Ovary (tissue), 9 donors: ENCODE data around the gene KRTAP5-7. TPM values are rescaled to one million over a fixed set of nuclear protein-coding genes. Genes with fewer than 3 reads are reported as not detected.
"Not testable (repeated sequence)": the region's sequence is repeated elsewhere in the genome, so short reads cannot be mapped to it uniquely, and the experiment has no call there.

ENCODE experiments used
- DNase-seq, 5 donors: peaks; one replicate each; pipeline ENCODE4 v3.0.0-alpha.2; 2019 to 2020
- H3K27ac ChIP-seq, 2 donors: fragments of 200-600 bp; one replicate each; pipeline versions ENCODE4 v1.5.1 to v1.8.0; 2019 to 2022
- H3K27me3 ChIP-seq: fragments of 200-600 bp; one replicate; pipeline ENCODE4 v1.8.0; 2022
- H3K36me3 ChIP-seq: fragments of 200-600 bp; sonication (generic); one replicate; pipeline ENCODE4 v1.5.1; 2019
- H3K4me1 ChIP-seq: one replicate; pipeline ENCODE4 v1.8.1; 2013; ENCODE audit warnings: mild to moderate bottlenecking, moderate library complexity; ENCODE audit not compliant: insufficient read depth
- H3K4me3 ChIP-seq: fragments of 200-600 bp; sonication (generic); one replicate; pipeline ENCODE4 v1.5.1; 2017
- H3K9me3 ChIP-seq, 2 donors: fragments of 200-600 bp in 1 of 2; sonication (generic) in 1 of 2; one replicate each; pipeline versions ENCODE4 v1.5.1 to v1.8.1; 2013 to 2019; ENCODE audit warnings: mild to moderate bottlenecking in 1 of 2, moderate library complexity in 1 of 2
- CTCF ChIP-seq, 3 donors: fragments of 450-650 bp in 2 of 3; fragments of 200-600 bp in 1 of 3; IDR thresholded peaks; one replicate each; pipeline versions ENCODE4 v1.5.1 to v1.8.0; 2016 to 2022; ENCODE audit warnings: antibody characterized with exemption in 3 of 3, mild to moderate bottlenecking in 1 of 3
- EP300 ChIP-seq: sonication (generic); formaldehyde crosslinking; IDR thresholded peaks from one replicate; pipeline ENCODE4 v1.6.1; 2017; ENCODE audit warnings: antibody characterized with exemption
- POLR2A ChIP-seq: fragments of 450-650 bp; IDR thresholded peaks from one replicate; pipeline ENCODE4 v1.6.1; 2017; ENCODE audit warnings: antibody characterized with exemption, mild to moderate bottlenecking, moderate library complexity
- WGBS, 3 donors: extraction: QIAGEN DNeasy Blood & Tissue Kit in 1 of 3; methylation state at CpG; one replicate each; pipeline versions ENCODE4 v1.1.5 to v1.1.7; 2013 to 2017; 5-methylcytosine and 5-hydroxymethylcytosine counted together
- intact Hi-C, 4 donors: fragments of 100-400 bp; cut with DNase I; formaldehyde crosslinking; loops; one replicate each; pipeline versions ENCODE4 v1.11.0 to v1.15.1; 2022 to 2023
- polyA plus RNA-seq, 2 donors: library from polyadenylated mRNA; stranded (reverse); fragments of 200-250 nt in 1 of 2; fragments of 350-450 nt in 1 of 2; fragmentation: Illumina TruSeq in 1 of 2; extraction: RNeasy Lipid Tissue Mini Kit (QIAGEN cat#74804) in 1 of 2; gene quantifications; one replicate each; pipeline ENCODE4 v1.2.3, GENCODE V29; 2013 to 2014
- total RNA-seq, 7 donors: library from RNA; depleted of rRNA in 2 of 7; stranded (reverse); fragments of >200 nt in 2 of 7; fragmentation: NEBNext Ultra II Directional in 3 of 7; extraction: Animal tissue kit (Norgen Biotek cat#: 25700) in 3 of 7; gene quantifications; one replicate each; pipeline versions ENCODE4 v1.1.0 to v1.2.4, GENCODE V29; 2016 to 2023
- donor health status: DM: no; HTN: no; CAD: no; lungs with moderate emphysema.
- donor health status: DM: no; HTN: no; CAD: no.
- donor health status: Bipolar disorder and iron deficiency.
- donor health status: DM: yes; HTN: yes; CAD: no.
- donor health status: DM: no; HTN: no; CAD: no.
- donor health status: DM: yes; HTN: yes; CAD: no.

The KRTAP5-7 gene
- total and polyA plus RNA-seq, 9 donors, result 0.22 to 0.27 (median 0.23) TPM; not detected in 5

- no peaks in the 10 kb centered on the region for H3K4me1 ChIP-seq
- no peak overlapping the region for H3K27ac ChIP-seq
- DNase-seq, result no peak
- H3K4me3 ChIP-seq, result no peak overlapping the region
- TF ChIP-seq EP300, result no peak
- no peak for TF ChIP-seq CTCF (IDR thresholded peaks at IDR 0.05)
- TF ChIP-seq POLR2A, result no peak
- H3K27me3 ChIP-seq, result no peaks in the 10 kb centered on the region
- no peaks in the 10 kb centered on the region for H3K36me3 ChIP-seq
- intact Hi-C loops, result no loop called here
- H3K9me3 ChIP-seq, result no peaks in the 10 kb centered on the region
- 58 to 71% (median 64%) methylated on average over 4 of the region's 4 CpGs for WGBS, 3 donors
Observed at GRCh38 chr11:71538666-71538990, 11.6 kb downstream of the KRTAP5-7 start.

- no peak overlapping the region for H3K4me3 ChIP-seq
- WGBS, 3 donors, result 43 to 54% (median 45%) methylated on average over 11 of the region's 11 CpGs
- no peaks in the 10 kb centered on the region for H3K36me3 ChIP-seq
- TF ChIP-seq CTCF (IDR thresholded peaks at IDR 0.05) (no peak), POLR2A (no peak), EP300 (no peak)
- intact Hi-C loops, result no loop called here
- no peaks in the 10 kb centered on the region for H3K4me1 ChIP-seq
- H3K27me3 ChIP-seq, result no peaks in the 10 kb centered on the region
- DNase-seq, result no peak
- H3K27ac ChIP-seq, result no peak overlapping the region
- no peaks in the 10 kb centered on the region for H3K9me3 ChIP-seq
Observed at GRCh38 chr11:71539017-71539416, 11.9 kb downstream of the KRTAP5-7 start.

- H3K36me3 ChIP-seq, H3K9me3 ChIP-seq, H3K4me1 ChIP-seq, intact Hi-C loops, H3K27ac ChIP-seq, H3K27me3 ChIP-seq, H3K4me3 ChIP-seq, DNase-seq: not testable (repeated sequence)
- WGBS, 3 donors, result 94 to 96% (median 95%) methylated on average over 11 of the region's 11 CpGs
Observed at GRCh38 chr11:71539971-71540370, 12.9 kb downstream of the KRTAP5-7 start.

GRCh38 chr11:71540521-71541304, 13.6 kb downstream of the KRTAP5-7 start:
- H3K27me3 ChIP-seq, H3K4me1 ChIP-seq, intact Hi-C loops, H3K27ac ChIP-seq, H3K36me3 ChIP-seq, H3K9me3 ChIP-seq, DNase-seq, H3K4me3 ChIP-seq: not testable (repeated sequence)
- WGBS, 3 donors, result 87 to 91% (median 87%) methylated on average over 9 of the region's 9 CpGs

DNA sequence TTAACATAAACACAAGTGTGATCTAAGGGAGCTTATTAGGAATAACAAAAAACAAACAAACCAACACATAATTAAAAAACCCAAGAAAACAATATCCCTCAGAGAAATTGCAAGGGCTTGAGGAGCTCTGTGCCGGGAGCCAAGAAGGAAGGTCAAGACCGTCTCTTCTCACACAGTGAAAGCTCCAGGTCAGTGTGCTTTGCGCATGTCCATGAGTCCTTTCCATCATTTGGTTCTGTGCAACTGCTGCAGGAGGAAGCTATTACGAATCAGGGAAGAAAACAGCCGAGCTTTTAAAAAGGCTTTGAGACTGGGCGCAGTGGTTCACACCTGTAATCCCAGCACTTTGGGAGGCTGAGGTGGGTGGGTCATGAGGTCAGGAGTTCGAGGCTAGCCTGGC, 15.3 kb downstream of the KRTAP5-7 start:
- Histone ChIP-seq H3K9me3 (peaks cover 0 to 3% of the 10 kb centered on the region in 2 donors), H3K27me3 (no peaks in the 10 kb centered on the region), H3K27ac (no peak overlapping the region), H3K4me1 (no peaks in the 10 kb centered on the region), H3K36me3 (no peaks in the 10 kb centered on the region), H3K4me3 (no peak overlapping the region)
- DNase-seq, result no peak
- TF ChIP-seq EP300 (no peak), CTCF (IDR thresholded peaks at IDR 0.05) (no peak), POLR2A (no peak)
- intact Hi-C loops, result no loop called here
- WGBS, 3 donors, result 76 to 87% (median 82%) methylated on average over 7 of the region's 7 CpGs
